Smooth muscle cell (in vitro differentiated cells): ENCODE results near the gene C2CD3. TPM values are rescaled to one million over a fixed set of nuclear protein-coding genes. Genes with fewer than 3 reads are reported as not detected.

Experiments used
- DNase-seq: peaks from one replicate; lab custom pipeline; 2025; ENCODE audit not compliant: unreplicated experiment; lab: John Stamatoyannopoulos, UW
- H2AFZ ChIP-seq: fragments of 200-600 bp; sonication (generic); 2 replicates; pipeline ENCODE4 v1.6.0; 2016; ENCODE audit warnings: antibody characterized with exemption, low read depth, mild to moderate bottlenecking
- H3F3A ChIP-seq: fragments of 200-600 bp; sonication (generic); 2 replicates; pipeline ENCODE4 v1.6.0; 2017; ENCODE audit warnings: antibody characterized with exemption, low read depth
- H3K27ac ChIP-seq: fragments of 200-600 bp; sonication (generic); 2 replicates; pipeline ENCODE4 v1.5.1; 2016; ENCODE audit warnings: low read depth, mild to moderate bottlenecking
- H3K27me3 ChIP-seq: fragments of 200-600 bp; sonication (generic); 2 replicates; pipeline ENCODE4 v1.6.1; 2016; ENCODE audit warnings: low read depth, mild to moderate bottlenecking
- H3K36me3 ChIP-seq: fragments of 200-600 bp; sonication (generic); 2 replicates; pipeline ENCODE4 v1.5.1; 2016; ENCODE audit warnings: low read depth
- H3K4me1 ChIP-seq: fragments of 200-600 bp; sonication (generic); 2 replicates; pipeline ENCODE4 v1.5.1; 2016; ENCODE audit warnings: low read depth
- H3K4me2 ChIP-seq: fragments of 200-600 bp; sonication (generic); 2 replicates; pipeline ENCODE4 v1.6.0; 2016; ENCODE audit warnings: mild to moderate bottlenecking
- H3K4me3 ChIP-seq: fragments of 200-600 bp; sonication (generic); 2 replicates; pipeline ENCODE4 v1.5.1; 2016; ENCODE audit warnings: mild to moderate bottlenecking
- H3K79me2 ChIP-seq: fragments of 200-600 bp; sonication (generic); 2 replicates; pipeline ENCODE4 v1.6.0; 2016; ENCODE audit warnings: low read depth, mild to moderate bottlenecking
- H3K9ac ChIP-seq: fragments of 200-600 bp; sonication (generic); 2 replicates; pipeline ENCODE4 v1.6.0; 2016; ENCODE audit warnings: low read depth
- H3K9me3 ChIP-seq: fragments of 200-600 bp; sonication (generic); replicated peaks from 2 replicates; pipeline ENCODE4 v1.5.1; 2016; ENCODE audit warnings: low read depth
- H4K20me1 ChIP-seq: fragments of 200-600 bp; sonication (generic); 2 replicates; pipeline ENCODE4 v1.6.0; 2016; ENCODE audit warnings: low read depth
- WGBS: methylation state at CpG from one replicate; pipeline ENCODE4 v1.1.7; 2016; ENCODE audit warnings: low lambda C conversion rate; 5-methylcytosine and 5-hydroxymethylcytosine counted together
- polyA plus RNA-seq: library from polyadenylated mRNA; unstranded; fragments of >200 nt; fragmentation: Nextera tagmentation; extraction: Ambion mirVana; gene quantifications from 2 replicates; pipeline ENCODE4 v1.2.1, GENCODE V29; 2016
- total RNA-seq: library from RNA; depleted of rRNA; stranded (reverse); fragments of >200 nt; gene quantifications from 2 replicates; pipeline ENCODE4 v1.2.3, GENCODE V29; 2014
- TF ChIP-seq, protein P1 (sequence below): fragments of 200-600 bp; sonication (generic); IDR thresholded peaks from 2 replicates; pipeline ENCODE4 v1.5.1; 2017; ENCODE audit warnings: borderline replicate concordance, mild to moderate bottlenecking, antibody characterized with exemption; ENCODE audit not compliant: insufficient read depth, poor library complexity, severe bottlenecking

The C2CD3 gene
- total and polyA plus RNA-seq, 2 experiments from 2014 or later: 4.9 to 24.1 TPM

DNA sequence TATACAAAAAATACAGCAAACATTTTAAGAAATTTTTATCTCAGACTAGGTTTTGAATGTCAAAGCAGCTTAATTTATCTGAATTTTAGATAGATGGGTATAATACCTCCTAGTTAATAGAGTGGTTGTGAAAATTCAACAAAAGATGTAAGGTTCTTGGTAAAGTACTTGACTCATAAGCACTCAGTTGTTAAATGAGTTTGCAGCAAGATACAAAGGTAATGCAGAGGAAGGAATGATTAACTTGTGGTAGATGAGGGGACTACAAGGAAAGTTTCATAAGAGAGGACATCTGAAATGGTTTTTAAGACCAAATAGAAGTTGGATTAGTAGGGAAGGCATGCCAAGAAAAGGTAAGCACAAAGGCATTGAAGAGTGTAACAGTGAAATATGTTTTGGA, 37.7 kb upstream of the C2CD3 start:
- H3K9me3 ChIP-seq: no peaks in the 10 kb centered on the region
- TF ChIP-seq, protein P1, sequence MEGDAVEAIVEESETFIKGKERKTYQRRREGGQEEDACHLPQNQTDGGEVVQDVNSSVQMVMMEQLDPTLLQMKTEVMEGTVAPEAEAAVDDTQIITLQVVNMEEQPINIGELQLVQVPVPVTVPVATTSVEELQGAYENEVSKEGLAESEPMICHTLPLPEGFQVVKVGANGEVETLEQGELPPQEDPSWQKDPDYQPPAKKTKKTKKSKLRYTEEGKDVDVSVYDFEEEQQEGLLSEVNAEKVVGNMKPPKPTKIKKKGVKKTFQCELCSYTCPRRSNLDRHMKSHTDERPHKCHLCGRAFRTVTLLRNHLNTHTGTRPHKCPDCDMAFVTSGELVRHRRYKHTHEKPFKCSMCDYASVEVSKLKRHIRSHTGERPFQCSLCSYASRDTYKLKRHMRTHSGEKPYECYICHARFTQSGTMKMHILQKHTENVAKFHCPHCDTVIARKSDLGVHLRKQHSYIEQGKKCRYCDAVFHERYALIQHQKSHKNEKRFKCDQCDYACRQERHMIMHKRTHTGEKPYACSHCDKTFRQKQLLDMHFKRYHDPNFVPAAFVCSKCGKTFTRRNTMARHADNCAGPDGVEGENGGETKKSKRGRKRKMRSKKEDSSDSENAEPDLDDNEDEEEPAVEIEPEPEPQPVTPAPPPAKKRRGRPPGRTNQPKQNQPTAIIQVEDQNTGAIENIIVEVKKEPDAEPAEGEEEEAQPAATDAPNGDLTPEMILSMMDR: no peak

DNA sequence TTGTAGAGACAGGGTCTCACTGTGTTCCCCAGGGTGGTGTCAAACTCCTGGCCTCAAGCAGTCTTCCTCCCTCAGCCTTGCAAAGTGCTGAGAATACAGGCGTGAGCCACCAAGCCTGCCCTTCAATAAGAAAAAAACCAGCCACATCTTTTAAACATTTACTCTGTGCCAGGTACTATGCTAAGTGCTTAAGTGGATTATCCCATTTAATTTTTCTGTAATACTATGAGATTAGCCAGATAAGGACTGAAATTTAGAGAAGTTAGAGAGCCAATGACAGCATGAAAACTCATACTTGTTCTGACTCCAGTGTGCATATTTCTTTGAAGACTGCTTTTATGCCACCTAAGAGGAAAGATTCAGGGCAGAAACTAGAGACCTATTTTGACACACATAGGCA, 35.9 kb upstream of the C2CD3 start:
- Histone ChIP-seq H3K36me3 (peaks cover 20% of the 10 kb centered on the region), H3F3A (no peaks in the 10 kb centered on the region), H3K4me3 (no peak overlapping the region), H4K20me1 (peaks cover 16% of the 10 kb centered on the region), H3K9ac (no peak overlapping the region), H3K9me3 (no peaks in the 10 kb centered on the region), H3K27ac (no peak overlapping the region), H3K4me1 (no peaks in the 10 kb centered on the region), H3K4me2 (no peak overlapping the region), H3K79me2 (peaks cover 9% of the 10 kb centered on the region), H2AFZ (no peak overlapping the region), H3K27me3 (no peaks in the 10 kb centered on the region)
- TF ChIP-seq, protein P1: no peak
- no peak for DNase-seq
- 100% methylated on average over 1 of the region's 1 CpG for WGBS

More for the DNA sequence above, 37.7 kb upstream of the C2CD3 start:
- H3K79me2 ChIP-seq: no peaks in the 10 kb centered on the region
- no peaks in the 10 kb centered on the region for H3K4me1 ChIP-seq
- no peak overlapping the region for H3K27ac ChIP-seq
- peaks cover 24% of the 10 kb centered on the region for H3K36me3 ChIP-seq
- no peak overlapping the region for H3K4me2 ChIP-seq
- H4K20me1 ChIP-seq: peaks cover 9% of the 10 kb centered on the region
- no peak overlapping the region for H2AFZ ChIP-seq
- H3K27me3 ChIP-seq: no peaks in the 10 kb centered on the region
- H3K4me3 ChIP-seq: no peak overlapping the region
- H3F3A ChIP-seq: no peaks in the 10 kb centered on the region
- DNase-seq: no peak
- H3K9ac ChIP-seq: no peak overlapping the region

DNA sequence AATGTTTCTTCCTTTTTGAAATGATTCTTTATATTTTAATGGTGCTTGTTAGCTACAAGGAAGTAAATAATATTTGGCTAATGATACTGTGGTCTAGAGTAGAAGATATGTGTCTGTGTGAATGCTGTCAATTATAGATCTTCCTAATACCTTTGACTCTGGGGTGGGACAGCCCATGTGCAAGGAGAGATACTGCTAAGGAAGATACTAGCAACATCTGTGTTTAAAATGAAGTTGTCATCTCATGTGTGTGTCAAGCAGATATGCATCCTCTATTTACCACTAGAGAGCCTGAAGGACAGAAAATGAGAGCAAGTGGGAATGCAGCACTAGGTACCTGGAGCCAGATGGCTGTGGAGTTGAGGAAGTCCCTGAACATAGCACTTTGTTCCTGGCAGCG, 34.4 kb upstream of the C2CD3 start:
- H3K9ac ChIP-seq: no peak overlapping the region
- H3K79me2 ChIP-seq: peaks cover 9% of the 10 kb centered on the region
- no peak overlapping the region for H2AFZ ChIP-seq
- no peaks in the 10 kb centered on the region for H3K9me3 ChIP-seq
- 100% methylated on average over 1 of the region's 1 CpG for WGBS
- no peak for DNase-seq
- no peak overlapping the region for H3K4me2 ChIP-seq
- H3K4me1 ChIP-seq: no peaks in the 10 kb centered on the region
- peaks cover 20% of the 10 kb centered on the region for H4K20me1 ChIP-seq
- no peaks in the 10 kb centered on the region for H3F3A ChIP-seq
- H3K27me3 ChIP-seq: no peaks in the 10 kb centered on the region
- TF ChIP-seq, protein P1: no peak
- peaks cover 15% of the 10 kb centered on the region for H3K36me3 ChIP-seq
- no peak overlapping the region for H3K27ac ChIP-seq
- no peak overlapping the region for H3K4me3 ChIP-seq

DNA sequence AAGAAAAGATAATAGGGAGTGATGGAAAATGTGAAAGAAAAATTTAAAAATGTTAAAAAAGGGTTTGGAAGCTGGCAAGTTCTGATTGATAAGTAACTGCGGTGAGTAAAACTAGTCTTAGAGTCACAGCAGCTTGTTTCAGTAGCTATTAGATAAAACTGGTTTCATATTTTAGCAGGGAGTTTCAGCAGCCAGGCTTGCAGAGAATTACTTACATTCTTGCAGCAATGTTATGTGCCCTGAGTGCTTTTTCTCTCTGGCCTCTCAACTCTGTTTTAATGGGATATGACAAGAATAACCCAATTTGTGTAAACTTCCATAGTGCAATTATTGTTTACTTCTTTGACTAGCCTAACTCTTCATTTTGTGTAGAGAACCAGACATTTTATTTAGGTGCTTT, 33.9 kb upstream of the C2CD3 start:
- no peak for DNase-seq
- no peaks in the 10 kb centered on the region for H3K27me3 ChIP-seq
- H3K4me3 ChIP-seq: no peak overlapping the region
- H3K4me1 ChIP-seq: no peaks in the 10 kb centered on the region
- H3K27ac ChIP-seq: no peak overlapping the region
- peaks cover 15% of the 10 kb centered on the region for H3K36me3 ChIP-seq
- H3K79me2 ChIP-seq: peaks cover 9% of the 10 kb centered on the region
- H3K9me3 ChIP-seq: no peaks in the 10 kb centered on the region
- no peaks in the 10 kb centered on the region for H3F3A ChIP-seq
- TF ChIP-seq, protein P1: no peak
- no peak overlapping the region for H3K9ac ChIP-seq
- peaks cover 20% of the 10 kb centered on the region for H4K20me1 ChIP-seq
- WGBS: 96% methylated on average over 1 of the region's 1 CpG
- no peak overlapping the region for H2AFZ ChIP-seq
- H3K4me2 ChIP-seq: no peak overlapping the region
